Endothelial cell of umbilical vein (primary cell): ENCODE data around the gene RNF213. TPM values are rescaled to one million over a fixed set of nuclear protein-coding genes. Genes with fewer than 3 reads are reported as not detected.

Source experiments
- BruUV-seq: library from RNA; stranded (reverse); fragments of 400-500 nt; replicated peaks from 2 replicates; lab custom pipeline; 2021; lab: Mats Ljungman, UMichigan
- CTCF ChIA-PET: fragments of 300-600, 350-600 bp; sonication (Branson Sonifier 250); formaldehyde crosslinking; loops from one replicate; lab custom pipeline; 2021; ENCODE audit warnings: antibody characterized with exemption, inconsistent platforms; lab: Charles Lee
- POLR2A ChIA-PET: fragments of 300-600, 350-600 bp; sonication (Branson Sonifier 250); formaldehyde crosslinking; loops from one replicate; lab custom pipeline; 2021; ENCODE audit warnings: antibody characterized with exemption, inconsistent platforms; lab: Charles Lee
- DNase-seq: peaks from one replicate; pipeline ENCODE4 v3.0.0-alpha.2; 2011; ENCODE audit warnings: low read depth, low spot score
- FAIRE-seq: peaks from 2 replicates; lab custom pipeline; 2011; peaks lifted over from hg19 to GRCh38; lab: Jason Lieb, UNC
- H2AFZ ChIP-seq: 2 replicates; pipeline ENCODE4 v1.6.0; 2012; ENCODE audit warnings: low read depth, low read length, control low read depth, inconsistent platforms
- H3K27ac ChIP-seq: 2 replicates; pipeline ENCODE4 v1.5.1; 2011; ENCODE audit warnings: low read depth, mild to moderate bottlenecking, control low read depth, low read length, moderate library complexity; ENCODE audit not compliant: insufficient read depth
- H3K27me3 ChIP-seq, 2 experiments: 2 replicates each; pipeline versions ENCODE4 v1.6.0 to v1.6.1; 2011; ENCODE audit warnings: low read length in 2 of 2, mixed read lengths in 1 of 2; ENCODE audit not compliant: control insufficient read depth in 2 of 2, insufficient read depth in 2 of 2
- H3K36me3 ChIP-seq, 2 experiments: 2 replicates in 1 of 2; 3 replicates in 1 of 2; pipeline ENCODE4 v1.5.1; 2011; ENCODE audit warnings: low read length in 2 of 2, mild to moderate bottlenecking in 1 of 2, moderate library complexity in 1 of 2; ENCODE audit not compliant: control insufficient read depth in 2 of 2, insufficient read depth in 2 of 2; ENCODE audit errors: extremely low read depth in 1 of 2
- H3K4me1 ChIP-seq: 3 replicates; pipeline ENCODE4 v1.5.1; 2011; ENCODE audit warnings: mild to moderate bottlenecking, low read length; ENCODE audit not compliant: control insufficient read depth, insufficient read depth; ENCODE audit errors: extremely low read depth
- H3K4me2 ChIP-seq: 2 replicates; pipeline ENCODE4 v1.6.1; 2011; ENCODE audit warnings: low read length, control low read depth, mixed read lengths; ENCODE audit not compliant: insufficient read depth
- H3K4me3 ChIP-seq, 3 experiments: fragments of 200-600 bp in 1 of 3; sonication (generic), shearing (Covaris generic) in 1 of 3; replicated peaks in 1 of 3; 2 replicates each; pipeline ENCODE4 v1.5.1; 2011 to 2016; ENCODE audit warnings: control low read depth in 3 of 3, low read length in 3 of 3, mild to moderate bottlenecking in 2 of 3, inconsistent platforms in 1 of 3, low read depth in 1 of 3, moderate library complexity in 1 of 3; ENCODE audit not compliant: insufficient read depth in 1 of 3
- H3K79me2 ChIP-seq: 2 replicates; pipeline ENCODE4 v1.6.0; 2012; ENCODE audit warnings: low read length, inconsistent platforms; ENCODE audit not compliant: control insufficient read depth, insufficient read depth
- H3K9ac ChIP-seq: replicated peaks from 2 replicates; pipeline ENCODE3; 2011; ENCODE audit warnings: low read length, control low read depth; ENCODE audit not compliant: insufficient read depth; ENCODE audit errors: extremely low read depth
- H3K9me1 ChIP-seq: replicated peaks from 3 replicates; pipeline ENCODE4 v1.6.0; 2011; ENCODE audit warnings: mild to moderate bottlenecking, low read length; ENCODE audit not compliant: control insufficient read depth, insufficient read depth; ENCODE audit errors: extremely low read depth
- H3K9me3 ChIP-seq: replicated peaks from 2 replicates; pipeline ENCODE4 v1.5.1; 2012; ENCODE audit warnings: low read length, inconsistent platforms; ENCODE audit not compliant: control insufficient read depth, insufficient read depth
- H4K20me1 ChIP-seq: replicated peaks from 2 replicates; pipeline ENCODE3; 2011; ENCODE audit warnings: mild to moderate bottlenecking, low read length; ENCODE audit not compliant: control insufficient read depth, insufficient read depth; ENCODE audit errors: extremely low read depth
- CTCF ChIP-seq, 2 donors: IDR thresholded peaks; 1 replicate in 1 of 2; 2 replicates in 1 of 2; pipeline ENCODE4 v1.5.1; 2011; ENCODE audit warnings: low read length in 2 of 2, mild to moderate bottlenecking in 2 of 2, moderate library complexity in 2 of 2, control low read depth in 1 of 2, inconsistent platforms in 1 of 2, low read depth in 1 of 2; ENCODE audit not compliant: insufficient read depth in 1 of 2; ENCODE audit errors: extremely low read depth in 1 of 2
- EZH2 ChIP-seq: IDR thresholded peaks from 2 replicates; pipeline ENCODE4 v1.6.1; 2012; ENCODE audit warnings: borderline replicate concordance, low read depth, mild to moderate bottlenecking, moderate library complexity, low read length, inconsistent platforms; ENCODE audit not compliant: severe bottlenecking
- FOS ChIP-seq: IDR thresholded peaks from 2 replicates; pipeline ENCODE4 v1.6.1; 2011; ENCODE audit warnings: mild to moderate bottlenecking, low read length, moderate library complexity, borderline replicate concordance; ENCODE audit not compliant: insufficient read depth
- JUN ChIP-seq: IDR thresholded peaks from 2 replicates; pipeline ENCODE4 v1.6.1; 2011; ENCODE audit warnings: borderline replicate concordance, low read depth; ENCODE audit not compliant: insufficient read length, insufficient read depth
- MAX ChIP-seq: IDR thresholded peaks from 2 replicates; pipeline ENCODE4 v1.6.1; 2011; ENCODE audit not compliant: insufficient read depth, insufficient read length
- MYC ChIP-seq: IDR thresholded peaks from one replicate; pipeline ENCODE4 v1.6.1; 2011; ENCODE audit warnings: mild to moderate bottlenecking, low read depth, low read length
- POLR2AphosphoS5 ChIP-seq: IDR thresholded peaks from 2 replicates; pipeline ENCODE4 v1.6.1; 2012; ENCODE audit warnings: low read depth, mild to moderate bottlenecking, control low read depth, low read length, moderate library complexity; ENCODE audit not compliant: insufficient read depth
- dilution Hi-C: fragments of 300-500 bp; cut with MboI; formaldehyde crosslinking; loops from one replicate; pipeline ENCODE4 v1.15.0; 2019; ENCODE audit warnings: low sequenced_read_pairs; ENCODE audit not compliant: extremely low pct_ligation_motif_present
- intact Hi-C: fragments of 100-400 bp; cut with micrococcal nuclease; formaldehyde crosslinking; loops from one replicate; pipeline ENCODE4 v1.10.0; 2022
- polyA plus RNA-seq, 4 experiments: library from polyadenylated mRNA; depleted of rRNA in 3 of 4; stranded (reverse) in 3 of 4; unstranded in 1 of 4; fragments of >200 nt; gene quantifications; 2 replicates each; pipeline versions ENCODE4 v1.2.1 to v1.2.3, GENCODE V29; 2011 to 2012; ENCODE audit warnings: missing spikeins in 1 of 4
- total RNA-seq: library from RNA; stranded (reverse); gene quantifications from 2 replicates; pipeline ENCODE4 v1.2.3, GENCODE V29; 2021

Gene RNF213
- total and polyA plus RNA-seq, 2 donors (not counting 3 experiments of a cell fraction or from before 2014, with no cell fraction given): 36.5 to 116 TPM

GRCh38 chr17:80339731-80340456, 79.2 kb downstream of the RNF213 start:
- ChIA-PET POLR2A (no interaction called here), CTCF (no interaction called here)
- no peak overlapping the region for H3K4me2 ChIP-seq
- no peak for TF ChIP-seq JUN
- no peak for TF ChIP-seq FOS
- H3K4me3 ChIP-seq: no peak overlapping the region
- no peak overlapping the region for H3K9ac ChIP-seq
- peaks cover 29 to 50% of the 10 kb centered on the region in 2 experiments for H3K36me3 ChIP-seq
- no peaks in the 10 kb centered on the region for H3K9me3 ChIP-seq
- H3K9me1 ChIP-seq: no peaks in the 10 kb centered on the region
- H3K27me3 ChIP-seq: no peaks in the 10 kb centered on the region
- BruUV-seq: TSS peak; percentile 46
- H3K27ac ChIP-seq: no peak overlapping the region
- no peaks in the 10 kb centered on the region for H3K4me1 ChIP-seq
- FAIRE-seq: no peak
- dilution Hi-C loops: no loop called here
- intact Hi-C loops: no loop called here
- H4K20me1 ChIP-seq: no peaks in the 10 kb centered on the region
- no peak for DNase-seq
- no peaks in the 10 kb centered on the region for H3K79me2 ChIP-seq
- H2AFZ ChIP-seq: no peak overlapping the region

- TSS peak; percentile 21 for BruUV-seq
- H3K27ac ChIP-seq: no peak overlapping the region
Measured at GRCh38 chr17:80345321-80345720, 84.7 kb downstream of the RNF213 start.

More at GRCh38 chr17:80345321-80345720, 84.7 kb downstream of the RNF213 start:
- Histone ChIP-seq H3K27me3 (no peaks in the 10 kb centered on the region), H3K4me1 (no peaks in the 10 kb centered on the region), H3K9ac (no peak overlapping the region), H3K36me3 (peaks cover 35 to 59% of the 10 kb centered on the region in 2 experiments), H3K79me2 (no peaks in the 10 kb centered on the region), H3K4me2 (no peak overlapping the region), H3K9me3 (no peaks in the 10 kb centered on the region), H4K20me1 (no peaks in the 10 kb centered on the region), H3K4me3 (no peak overlapping the region), H3K9me1 (no peaks in the 10 kb centered on the region), H2AFZ (no peak overlapping the region)
- TF ChIP-seq POLR2AphosphoS5: no peak
- TF ChIP-seq MYC: no peak
- TF ChIP-seq JUN: no peak
- TF ChIP-seq CTCF (IDR thresholded peaks at IDR 0.05; ENCODE audit: extremely low read depth in 1 of 2, insufficient read depth in 1 of 2, low read depth in 1 of 2, low read length in 2 of 2): no peak
- no peak for TF ChIP-seq FOS
- no peak for TF ChIP-seq EZH2
- TF ChIP-seq MAX: no peak
- FAIRE-seq: no peak
- dilution Hi-C loops (no loop called here), intact Hi-C loops (no loop called here)
- ChIA-PET POLR2A (no interaction called here), CTCF (interaction anchor here (1.2 to 2.8 kb wide), 4 partner anchors 18 to 244 kb away, joined by 3 to 19 read pairs (median 4); partner anchors contain the start of gene GAA)
- DNase-seq: no peak
